ENCODE results near the gene TRIM52.

TRIM52 gene

GRCh38 chr5:181230551-181230950 is 30.4 kb downstream of the TRIM52 start:
- peaks cover 61% of the 10 kb centered on the region for H3K36me3 ChIP-seq (ENCODE audit: insufficient read depth, low read length)
- DNase-seq, result peak; percentile 29

GRCh38 chr5:181229996-181230395 is 30.9 kb downstream of the TRIM52 start:
- Histone ChIP-seq H3K9ac (ENCODE audit: low read depth, low read length) (no peak overlapping the region), H4K20me1 (ENCODE audit: insufficient read depth, low read length) (peaks cover 5% of the 10 kb centered on the region; the same call in 1 of the 2 replicates), H3K4me3 (ENCODE audit: low read depth in 1 of 2, low read length in 2 of 2) (no peak overlapping the region), H3K27ac (ENCODE audit: low read length) (no peak overlapping the region), H3K9me3 (ENCODE audit: insufficient read depth, low read length, severe bottlenecking) (no peaks in the 10 kb centered on the region), H3K79me2 (ENCODE audit: insufficient read depth, low read length) (peaks cover 30% of the 10 kb centered on the region), H3K4me1 (ENCODE audit: insufficient read depth, low read length) (peaks cover 12% of the 10 kb centered on the region), H3K36me3 (ENCODE audit: insufficient read depth, low read length) (peaks cover 55% of the 10 kb centered on the region), H2AFZ (ENCODE audit: low read depth, low read length) (no peak overlapping the region), H3K4me2 (ENCODE audit: insufficient read depth, low read length) (no peak overlapping the region), H3K27me3 (ENCODE audit: insufficient read depth, low read length, poor library complexity) (no peaks in the 10 kb centered on the region)
- DNase-seq, result no peak
- no peak for ATAC-seq (ENCODE audit: insufficient read depth, low read depth)
- TF ChIP-seq EZH2 (IDR thresholded peaks at IDR 0.05; ENCODE audit: borderline replicate concordance, low read depth, low read length, severe bottlenecking), result no peak
- no peak for TF ChIP-seq CTCF (IDR thresholded peaks at IDR 0.05; ENCODE audit: borderline replicate concordance, extremely low read depth, low read length, poor library complexity, severe bottlenecking)

More at GRCh38 chr5:181230551-181230950, 30.4 kb downstream of the TRIM52 start:
- 0 out of 3 replicates have a peak, but pooled peaks have one; percentile 6 for ATAC-seq (ENCODE audit: insufficient read depth, low read depth)
- Histone ChIP-seq H3K4me2 (ENCODE audit: insufficient read depth, low read length) (no peak overlapping the region), H3K27me3 (ENCODE audit: insufficient read depth, low read length, poor library complexity) (no peaks in the 10 kb centered on the region), H3K9me3 (ENCODE audit: insufficient read depth, low read length, severe bottlenecking) (no peaks in the 10 kb centered on the region), H3K4me1 (ENCODE audit: insufficient read depth, low read length) (peaks cover 7% of the 10 kb centered on the region), H3K79me2 (ENCODE audit: insufficient read depth, low read length) (peaks cover 24% of the 10 kb centered on the region), H4K20me1 (ENCODE audit: insufficient read depth, low read length) (peaks cover 5% of the 10 kb centered on the region; the same call in 1 of the 2 replicates), H3K4me3 (ENCODE audit: low read depth in 1 of 2, low read length in 2 of 2) (no peak overlapping the region), H2AFZ (ENCODE audit: low read depth, low read length) (no peak overlapping the region), H3K27ac (ENCODE audit: low read length) (no peak overlapping the region), H3K9ac (ENCODE audit: low read depth, low read length) (no peak overlapping the region)
- TF ChIP-seq EZH2 (IDR thresholded peaks at IDR 0.05; ENCODE audit: borderline replicate concordance, low read depth, low read length, severe bottlenecking) (no peak), CTCF (IDR thresholded peaks at IDR 0.05; ENCODE audit: borderline replicate concordance, extremely low read depth, low read length, poor library complexity, severe bottlenecking) (no peak)

- H3K4me2 ChIP-seq (ENCODE audit: insufficient read depth, low read length), result peak overlapping the region; percentile 98
- H3K4me1 ChIP-seq (ENCODE audit: insufficient read depth, low read length), result peaks cover 41% of the 10 kb centered on the region
- no peak for ATAC-seq (ENCODE audit: insufficient read depth, low read depth)
- peaks cover 22% of the 10 kb centered on the region for H3K36me3 ChIP-seq (ENCODE audit: insufficient read depth, low read length)
- TF ChIP-seq EZH2 (IDR thresholded peaks at IDR 0.05; ENCODE audit: borderline replicate concordance, low read depth, low read length, severe bottlenecking), result no peak
- no peak for TF ChIP-seq CTCF (IDR thresholded peaks at IDR 0.05; ENCODE audit: borderline replicate concordance, extremely low read depth, low read length, poor library complexity, severe bottlenecking)
- H3K27me3 ChIP-seq (ENCODE audit: insufficient read depth, low read length, poor library complexity), result no peaks in the 10 kb centered on the region
- peak; percentile 38 for DNase-seq
- peak overlapping the region; percentile 88 for H3K27ac ChIP-seq (ENCODE audit: low read length)
- peak overlapping the region; percentile 80 for H2AFZ ChIP-seq (ENCODE audit: low read depth, low read length)
- H3K9me3 ChIP-seq (ENCODE audit: insufficient read depth, low read length, severe bottlenecking), result no peaks in the 10 kb centered on the region
- H4K20me1 ChIP-seq (ENCODE audit: insufficient read depth, low read length), result no peaks in the 10 kb centered on the region; the same call in 1 of the 2 replicates
- peak overlapping the region; percentile 79 for H3K9ac ChIP-seq (ENCODE audit: low read depth, low read length)
- peaks cover 44% of the 10 kb centered on the region for H3K79me2 ChIP-seq (ENCODE audit: insufficient read depth, low read length)
- peak overlapping the region; percentile 50 to 85; a peak in 3 of 4 replicates for H3K4me3 ChIP-seq (ENCODE audit: low read depth in 1 of 2, low read length in 2 of 2)
Measured at GRCh38 chr5:181224390-181225229, 36.3 kb downstream of the TRIM52 start.

All from DND-41 (cell line).